ENCODE data around the gene ALDH1L1. TPM values are rescaled to one million over a fixed set of nuclear protein-coding genes. Genes with fewer than 3 reads are reported as not detected.
A peak's percentile ranks its signal among the peaks of the same experiment; 100 is the strongest.
"Not testable (repeated sequence)": the region's sequence is repeated elsewhere in the genome, so short reads cannot be mapped to it uniquely, and the experiment has no call there.

The ALDH1L1 gene
- total and polyA plus RNA-seq, 2 of the 13 experiments (the other 11 are each of a cell fraction or from before 2014, with no cell fraction given): 11.2 to 28.7 TPM

GRCh38 chr3:126067959-126068358 lies 112.4 kb downstream of the ALDH1L1 start:
- no TSS peak for BruUV-seq (replicated peaks)
- no peaks in the 10 kb centered on the region for H3K27me3 ChIP-seq (ENCODE audit: control insufficient read depth in 1 of 2, insufficient read depth in 2 of 2, low read length in 2 of 2)
- peaks cover 0 to 11% of the 10 kb centered on the region in 2 experiments; a peak in 2 of 5 replicates for H3K36me3 ChIP-seq (replicated peaks in 1 of 2; ENCODE audit: control insufficient read depth in 1 of 2, insufficient read depth in 2 of 2, low read length in 2 of 2)
- 97% methylated on average over 6 of the region's 8 CpGs for WGBS (ENCODE audit: low lambda C conversion rate)
- ChIA-PET POLR2A (no interaction called here), CTCF (ENCODE audit: low intra/inter-chr PET ratio, low total read pairs) (no interaction called here)
- peaks cover 7% of the 10 kb centered on the region; the same call in 1 of the 2 replicates for H4K20me1 ChIP-seq (ENCODE audit: insufficient read depth, low read length)
- peaks cover 24% of the 10 kb centered on the region for H3K4me1 ChIP-seq (ENCODE audit: insufficient read depth, low read length)
- intact Hi-C loops (cut with micrococcal nuclease; ENCODE audit: unreplicated experiment): no loop called here
- no peak overlapping the region for H3K9ac ChIP-seq (ENCODE audit: insufficient read depth, low read depth, low read length)
- no peaks in the 10 kb centered on the region for H3K79me2 ChIP-seq (ENCODE audit: insufficient read depth, low read length)
- ATAC-seq: no peak
- H2AFZ ChIP-seq (ENCODE audit: low read length): no peak overlapping the region
- no peak overlapping the region for H3K27ac ChIP-seq (ENCODE audit: extremely low read length, insufficient read depth, low read length)
- peaks cover 9% of the 10 kb centered on the region for H3K9me3 ChIP-seq (ENCODE audit: low read length)
- no peak overlapping the region for H3K4me2 ChIP-seq (ENCODE audit: low read depth, low read length)
- FAIRE-seq: no peak
- in situ Hi-C loops (cut with HindIII; ENCODE audit: extremely low pct_ligation_motif_present, low pct_unique_long_range_greater_than_20kb): no loop called here
- TF ChIP-seq ZNF687 (CRISPR knock-in tag; IDR thresholded peaks at IDR 0.05) (0 out of 2 replicates have a peak, but pooled peaks have one; percentile 12), ZNF678 (CRISPR knock-in tag; IDR thresholded peaks at IDR 0.05) (no peak)
- no peak overlapping the region for H3K4me3 ChIP-seq (replicated peaks in 1 of 3; ENCODE audit: insufficient read depth in 1 of 3, low read depth in 2 of 3, low read length in 3 of 3)
- DNase-seq (ENCODE audit: low spot score): no peak

- in situ Hi-C loops (cut with HindIII; ENCODE audit: extremely low pct_ligation_motif_present, low pct_unique_long_range_greater_than_20kb): not testable (repeated sequence)
- TF ChIP-seq SALL1 (CRISPR knock-in tag; IDR thresholded peaks at IDR 0.05) (peak; percentile 18; the same call in 1 of the 2 replicates), NCOA2 (CRISPR knock-in tag; IDR thresholded peaks at IDR 0.05) (peak; percentile 72), SP5 (CRISPR knock-in tag; IDR thresholded peaks at IDR 0.05; ENCODE audit: borderline replicate concordance, low read depth) (peak; percentile 29; the same call in 1 of the 2 replicates), ZNF609 (CRISPR knock-in tag; IDR thresholded peaks at IDR 0.05; ENCODE audit: borderline replicate concordance) (peak; percentile 88; the same call in 1 of the 2 replicates)
Measured at GRCh38 chr3:126066676-126067075, 113.7 kb downstream of the ALDH1L1 start.

More at GRCh38 chr3:126066676-126067075, 113.7 kb downstream of the ALDH1L1 start:
- ATAC-seq: peak; percentile 76
- DNase-seq (ENCODE audit: low spot score): peak; percentile 81
- H4K20me1 ChIP-seq (ENCODE audit: insufficient read depth, low read length); CTCF ChIA-PET (ENCODE audit: low intra/inter-chr PET ratio, low total read pairs); intact Hi-C loops (cut with micrococcal nuclease; ENCODE audit: unreplicated experiment); H3K4me3 ChIP-seq (replicated peaks in 1 of 3; ENCODE audit: insufficient read depth in 1 of 3, low read depth in 2 of 3, low read length in 3 of 3); H3K9me3 ChIP-seq (ENCODE audit: low read length); H3K4me2 ChIP-seq (ENCODE audit: low read depth, low read length); BruUV-seq (replicated peaks); H3K27ac ChIP-seq (ENCODE audit: extremely low read length, insufficient read depth, low read length); H2AFZ ChIP-seq (ENCODE audit: low read length); H3K27me3 ChIP-seq (ENCODE audit: control insufficient read depth in 1 of 2, insufficient read depth in 2 of 2, low read length in 2 of 2); H3K9ac ChIP-seq (ENCODE audit: insufficient read depth, low read depth, low read length); H3K79me2 ChIP-seq (ENCODE audit: insufficient read depth, low read length): not testable (repeated sequence)
- WGBS (ENCODE audit: low lambda C conversion rate): 30% methylated on average over 6 of the region's 6 CpGs
- FAIRE-seq: peak; percentile 23
- Histone ChIP-seq H3K36me3 (replicated peaks in 1 of 2; ENCODE audit: control insufficient read depth in 1 of 2, insufficient read depth in 2 of 2, low read length in 2 of 2) (peaks cover 0 to 11% of the 10 kb centered on the region in 2 experiments; a peak in 2 of 5 replicates), H3K4me1 (ENCODE audit: insufficient read depth, low read length) (peaks cover 24% of the 10 kb centered on the region)
- POLR2A ChIA-PET: interaction anchor here (0.9 to 1.3 kb wide), 3 partner anchors 10 to 131 kb away, joined by 3 to 5 read pairs (median 3); partner anchors contain the start of gene SLC41A3

Data from HepG2 (cell line).